T47D (cell line): ENCODE measurements around the gene LGALS4.
"Not testable (repeated sequence)": the region's sequence is repeated elsewhere in the genome, so short reads cannot be mapped to it uniquely, and the experiment has no call there.

ENCODE experiments used
- DNase-seq, 2 experiments: peaks; one replicate each; pipeline versions ENCODE4 v3.0.0 to v3.0.0-alpha.2; 2011 to 2012; ENCODE audit warnings: low read depth in 1 of 2, low spot score in 1 of 2
- JUND ChIP-seq: IDR thresholded peaks from 2 replicates; pipeline ENCODE4 v1.6.1; 2012; ENCODE audit warnings: low read depth
- in situ Hi-C: cut with HindIII; loops from 2 replicates; pipeline ENCODE4 v1.10.0; 2016; ENCODE audit warnings: low sequenced_read_pairs, low pct_unique_long_range_greater_than_20kb

Gene LGALS4

DNA sequence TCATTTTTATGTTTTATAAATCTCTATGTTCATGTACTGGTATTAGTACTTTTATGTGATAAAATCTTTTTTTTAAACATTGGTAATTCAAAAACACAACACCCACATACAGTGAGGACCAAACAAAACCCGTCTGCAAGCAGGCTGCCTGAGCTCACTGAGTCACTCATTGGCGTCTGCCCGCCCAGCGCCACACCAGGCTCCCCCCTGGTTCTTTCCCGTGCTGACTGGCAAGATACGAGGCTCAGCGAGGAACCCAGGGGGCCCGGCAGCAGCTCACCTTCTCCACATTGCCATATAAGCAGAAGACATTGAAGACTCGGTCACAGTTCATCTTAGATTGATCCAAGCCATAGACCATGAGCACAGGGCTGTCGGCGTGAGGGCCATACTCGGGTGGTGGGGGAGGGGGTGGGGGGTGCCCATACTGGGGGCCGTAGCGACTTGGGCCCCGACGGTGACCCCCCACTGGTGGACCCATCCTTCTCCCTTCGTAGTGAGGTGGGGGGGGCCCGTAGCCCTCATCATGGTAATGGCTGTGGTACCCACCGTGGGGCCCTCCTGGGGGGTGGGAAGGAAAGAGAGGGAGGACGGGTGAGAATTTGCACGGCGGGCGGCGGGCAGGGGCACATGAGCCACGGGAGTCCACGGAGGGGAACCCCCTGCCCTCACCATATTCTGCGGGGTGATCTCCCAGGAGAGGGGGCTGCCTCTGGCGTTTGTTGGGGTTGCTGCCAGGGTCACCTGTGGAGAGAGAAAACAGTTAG lies 27.3 kb upstream of the LGALS4 start:
- in situ Hi-C loops = no loop called here
- TF ChIP-seq JUND = no peak
- DNase-seq = no peak

DNA sequence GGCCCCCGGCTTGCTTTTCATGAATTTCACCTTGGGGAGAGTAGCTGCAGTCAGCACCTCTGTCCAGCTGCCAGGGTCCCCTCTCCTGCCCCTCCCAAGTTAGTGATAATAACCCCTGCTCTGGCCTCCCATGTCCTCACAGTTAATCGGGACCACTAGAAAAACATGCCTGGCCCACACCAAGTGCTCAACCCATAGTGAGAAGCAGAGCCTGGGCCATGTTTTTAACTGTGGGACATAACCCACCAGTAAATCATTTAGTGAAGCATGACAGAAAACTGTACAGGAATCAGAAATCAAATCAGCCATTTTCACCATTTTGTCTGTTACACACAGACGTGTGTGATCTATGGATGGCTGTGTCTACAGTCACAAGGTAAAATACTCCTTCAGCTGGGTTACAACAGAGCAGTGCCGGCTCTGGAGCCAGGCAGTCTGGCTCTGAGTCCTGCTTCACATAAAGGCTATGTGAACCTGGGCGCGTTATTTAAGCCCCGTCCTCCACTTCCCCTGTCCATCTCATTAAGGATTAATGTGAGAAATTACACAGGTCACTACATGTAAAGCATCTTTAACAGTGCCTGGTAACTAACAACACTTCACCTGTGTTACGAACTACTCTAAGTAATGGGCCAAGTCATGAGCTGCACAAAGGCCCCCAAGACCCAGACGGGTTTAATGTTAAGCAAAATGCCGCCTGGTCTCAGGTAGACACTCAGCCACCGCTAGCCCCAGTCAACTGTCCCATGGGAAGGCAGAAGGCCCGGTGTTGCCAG lies 26.4 kb upstream of the LGALS4 start:
- DNase-seq = no peak
- TF ChIP-seq JUND = no peak
- in situ Hi-C loops = no loop called here

DNA sequence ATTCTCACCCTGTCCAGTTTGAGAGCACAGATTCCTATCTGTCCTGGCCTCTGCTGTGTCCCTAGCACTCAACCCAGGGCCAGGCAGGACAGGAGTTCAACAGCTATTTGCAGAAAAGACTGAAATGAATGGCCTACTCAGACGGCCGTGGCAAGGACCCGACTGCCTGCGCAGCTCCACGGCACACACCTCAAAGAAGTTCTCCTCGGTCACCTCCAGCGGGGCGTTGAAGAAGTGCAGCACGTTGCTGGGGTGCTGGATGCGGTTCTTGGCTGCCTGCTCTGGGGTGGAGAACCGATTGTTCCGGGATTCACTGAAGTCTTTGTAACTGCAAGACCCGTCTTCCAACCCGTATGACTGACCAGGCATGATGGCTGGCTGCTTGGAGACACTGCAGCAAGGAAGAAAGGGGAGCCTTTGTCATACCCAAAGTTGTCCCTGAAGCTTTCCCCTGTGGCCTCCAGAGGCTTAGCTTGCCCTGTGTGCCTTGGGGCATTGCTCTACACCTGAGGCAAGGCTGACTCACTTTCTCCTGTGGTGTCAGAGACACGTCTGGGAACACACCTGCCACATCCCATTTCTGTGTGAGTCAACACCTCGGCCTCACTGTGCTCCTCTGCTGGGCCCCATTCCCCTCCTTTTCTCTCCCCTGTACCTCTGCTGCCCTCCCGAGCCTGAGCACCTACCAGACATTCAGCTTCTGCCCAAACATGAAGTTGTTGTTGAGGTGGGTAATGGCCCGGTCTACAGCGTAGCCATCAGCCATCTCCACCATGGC lies 25.7 kb upstream of the LGALS4 start:
- in situ Hi-C loops = no loop called here
- peak in 1 of 2 experiments; percentile 68 for DNase-seq
- no peak for TF ChIP-seq JUND

DNA sequence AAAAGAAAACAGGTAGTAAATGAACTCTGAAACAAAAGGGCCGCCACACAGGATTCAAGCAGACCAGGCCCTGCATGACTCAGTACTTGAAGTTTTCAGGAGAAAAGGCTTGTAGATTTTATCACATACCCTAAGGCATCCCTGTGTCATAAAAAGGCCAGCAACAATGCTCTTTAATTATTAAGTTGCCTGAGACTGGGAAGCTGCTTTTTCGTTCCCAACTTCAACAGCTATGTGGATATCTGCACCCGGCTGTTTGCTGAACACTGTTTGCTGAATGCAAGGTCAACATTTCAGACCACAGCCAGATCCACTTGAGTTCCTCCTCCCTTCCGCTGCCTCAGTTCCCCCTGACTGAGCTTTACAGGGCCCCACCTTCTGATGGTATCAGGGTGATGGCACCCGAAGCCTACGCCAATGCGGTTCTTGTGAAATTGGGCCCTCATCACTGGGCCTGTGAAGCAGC lies 24.9 kb upstream of the LGALS4 start:
- peak; percentile 50 to 97 for DNase-seq
- peak; percentile 71 for TF ChIP-seq JUND
- in situ Hi-C loops = no loop called here

DNA sequence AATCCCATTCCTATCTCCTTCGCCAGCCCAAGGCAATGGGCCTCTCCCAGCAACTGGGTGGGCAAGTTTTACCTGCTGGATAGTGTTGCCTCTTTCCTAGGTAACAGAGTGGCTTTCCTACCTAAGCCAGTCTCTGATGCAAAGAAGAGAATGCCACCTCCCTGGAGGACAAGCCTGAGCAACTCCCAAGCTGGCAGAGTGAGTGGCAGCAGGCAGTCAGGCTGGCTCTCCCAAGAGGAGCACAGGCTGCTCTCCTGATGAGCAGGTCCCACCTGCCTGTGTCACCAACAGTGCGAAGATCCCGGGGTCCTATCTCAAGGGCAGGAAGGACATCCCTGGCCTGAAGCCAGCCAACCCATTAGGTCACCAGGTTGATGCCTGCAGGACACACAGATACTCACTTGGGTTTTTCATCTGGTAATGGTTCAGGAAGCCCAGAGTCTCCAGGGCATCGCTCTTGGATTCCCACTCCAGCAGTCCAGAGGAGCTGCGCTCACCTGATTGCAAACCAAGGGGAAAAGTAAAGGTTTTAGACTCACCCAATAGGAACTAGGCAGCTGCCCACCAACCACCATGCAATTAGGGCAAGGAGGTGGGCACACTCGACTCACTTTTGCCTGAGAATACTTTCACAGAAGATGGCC lies 24.4 kb upstream of the LGALS4 start:
- in situ Hi-C loops = no loop called here
- TF ChIP-seq JUND = no peak
- peak in 1 of 2 experiments; percentile 66 for DNase-seq

DNA sequence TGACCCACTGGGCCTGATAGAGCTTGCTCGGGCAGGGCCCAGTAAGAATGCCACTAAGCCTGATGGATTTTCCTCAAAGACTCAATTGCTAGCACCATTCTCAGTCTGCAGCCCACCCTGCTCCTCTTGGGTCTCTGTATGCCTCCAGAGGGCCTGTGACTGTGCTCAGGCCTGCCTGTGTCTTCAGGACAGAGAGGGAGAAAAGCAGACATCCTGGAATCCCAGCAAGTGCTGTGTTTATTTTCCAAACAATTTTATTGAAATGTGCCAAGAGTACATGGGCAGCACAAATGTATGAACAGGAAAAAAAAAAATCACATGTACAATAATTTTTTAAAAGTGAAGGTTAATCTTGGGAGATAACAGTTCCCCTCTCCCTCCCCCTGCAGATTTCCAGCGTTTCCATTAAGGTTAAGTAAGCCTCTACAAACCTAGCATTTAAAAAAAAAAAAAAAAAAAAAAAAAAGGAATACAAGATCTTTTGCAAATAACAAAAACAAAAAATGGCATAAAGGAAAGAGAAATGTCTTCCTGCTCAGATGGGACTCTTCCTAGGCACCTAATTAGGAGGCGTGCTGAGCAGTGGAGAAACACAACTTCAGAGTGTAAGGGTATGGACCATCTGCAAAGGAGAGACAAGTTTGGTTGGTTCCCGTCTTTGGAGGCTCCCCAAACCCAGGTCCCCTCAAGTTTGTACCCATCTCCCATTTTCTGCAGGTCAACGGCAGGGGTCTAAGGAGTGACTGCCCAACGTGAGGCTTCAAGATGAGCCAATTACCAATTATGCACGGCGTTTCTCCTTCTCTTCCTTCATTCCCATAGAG lies 23.6 kb upstream of the LGALS4 start:
- DNase-seq = no peak
- TF ChIP-seq JUND = no peak
- in situ Hi-C loops = no loop called here

DNA sequence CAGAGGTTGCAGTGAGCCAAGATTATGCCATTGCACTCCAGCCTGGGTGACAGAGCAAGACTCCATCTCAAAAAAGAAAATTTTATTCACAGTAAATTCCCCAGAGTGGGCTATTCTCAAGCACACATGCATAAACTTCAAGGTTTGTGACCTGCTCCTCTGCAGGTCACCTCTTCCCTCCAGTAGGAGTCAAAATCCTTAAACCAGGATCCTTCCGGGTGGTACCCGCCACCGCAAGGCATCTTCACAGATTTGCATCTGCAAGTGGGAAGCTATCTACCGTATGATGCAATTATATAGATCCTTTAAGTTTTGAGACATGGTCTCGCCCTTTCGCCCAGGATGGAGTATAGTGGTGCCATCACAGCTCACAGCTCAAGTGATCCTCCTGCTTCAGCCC lies 21.8 kb upstream of the LGALS4 start:
- in situ Hi-C loops = no loop called here
- TF ChIP-seq JUND = no peak
- no peak for DNase-seq

DNA sequence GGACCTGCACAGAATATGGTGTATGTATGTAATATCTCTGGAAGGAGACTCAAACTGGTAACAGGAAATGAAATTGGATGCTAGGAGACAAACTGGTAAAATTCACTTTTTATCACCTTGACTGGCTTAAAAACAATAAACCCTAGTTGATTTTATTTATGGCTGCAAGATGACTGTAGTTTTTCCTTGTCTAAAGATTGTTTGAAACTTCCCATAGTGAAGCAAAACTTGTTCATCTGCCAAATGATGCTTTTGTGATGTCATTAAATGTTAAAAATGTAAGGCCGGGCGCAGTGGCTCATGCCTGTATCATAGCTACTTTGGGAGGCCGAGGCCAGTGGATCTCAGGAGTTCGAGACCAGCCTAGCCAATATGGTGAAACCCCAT lies 21.4 kb upstream of the LGALS4 start:
- in situ Hi-C loops = no loop called here
- no peak for TF ChIP-seq JUND
- DNase-seq = no peak

DNA sequence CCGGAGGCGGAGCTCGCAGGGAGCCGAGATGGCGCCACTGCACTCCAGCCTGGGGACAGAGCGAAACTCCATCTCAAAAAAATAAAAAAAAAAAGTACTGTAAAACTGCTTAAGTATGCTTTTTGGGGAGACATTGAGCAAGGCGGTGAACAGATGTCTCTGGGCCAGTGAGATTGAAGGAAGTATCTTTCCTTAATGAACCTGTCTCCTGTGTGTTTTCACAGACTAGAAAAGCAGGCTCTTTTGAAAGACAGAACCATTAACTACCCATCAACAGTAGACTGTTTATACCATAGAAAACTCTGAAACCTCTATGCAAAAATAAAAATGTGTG lies 20.3 kb upstream of the LGALS4 start:
- in situ Hi-C loops = no loop called here
- TF ChIP-seq JUND = no peak
- DNase-seq = no peak

DNA sequence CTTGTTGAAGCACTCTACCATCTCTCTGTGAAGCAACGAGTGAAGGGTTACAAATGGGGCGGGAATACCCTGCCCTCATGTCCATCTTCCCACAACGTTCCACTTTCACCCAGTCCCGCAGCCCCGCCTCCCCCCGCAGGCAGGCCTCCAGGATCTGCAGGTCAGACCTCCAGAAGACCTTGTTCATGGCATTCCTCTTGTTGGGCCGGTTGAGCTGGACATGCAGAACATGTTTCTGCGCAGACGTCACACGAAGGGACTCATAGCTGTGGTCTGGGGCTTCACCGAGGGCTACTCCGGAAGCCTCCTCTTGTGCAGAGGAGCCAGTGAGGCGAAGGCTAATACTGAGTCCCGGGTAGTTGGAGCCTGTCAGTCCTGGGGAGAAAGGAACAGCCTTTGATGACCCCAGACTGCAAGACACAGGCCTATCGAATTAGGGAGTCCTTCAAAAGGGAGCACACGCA lies 18.4 kb upstream of the LGALS4 start:
- peak; percentile 33; the same call in 1 of the 2 replicates for TF ChIP-seq JUND
- DNase-seq = peak; percentile 56 to 98
- in situ Hi-C loops = no loop called here

DNA sequence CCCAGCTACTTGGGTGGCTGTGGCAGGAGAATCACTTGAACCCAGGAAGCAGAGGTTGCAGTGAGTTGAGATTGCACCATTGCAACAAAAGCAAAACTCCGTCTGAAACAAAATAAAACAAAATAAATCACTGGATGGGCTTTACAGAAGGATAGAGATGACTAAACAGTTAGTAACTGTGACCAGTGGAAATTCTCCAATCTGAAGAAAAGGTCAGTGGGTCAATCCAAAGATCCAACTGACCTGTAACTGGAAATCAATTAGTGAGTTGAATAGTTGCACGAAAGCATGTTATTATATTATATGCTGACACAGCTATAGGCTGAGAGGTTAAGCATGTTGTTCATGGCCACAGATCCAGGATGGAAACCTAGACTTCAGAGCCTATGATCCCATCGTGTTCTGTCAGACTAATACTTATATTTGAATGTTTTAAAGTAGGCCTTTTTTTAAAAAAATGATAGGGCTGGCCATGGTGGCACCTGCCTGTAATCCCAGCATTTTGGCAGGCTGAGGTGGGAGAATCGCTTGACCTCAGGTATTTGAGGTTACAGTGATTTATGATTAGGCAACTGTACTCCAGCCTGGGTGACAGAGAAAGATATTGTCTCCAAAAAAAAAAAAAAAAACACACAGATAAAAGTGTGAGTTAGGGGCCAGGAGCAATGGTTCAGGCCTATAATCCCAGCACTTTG lies 17.4 kb upstream of the LGALS4 start:
- TF ChIP-seq JUND = no peak
- in situ Hi-C loops = no loop called here
- no peak for DNase-seq

DNA sequence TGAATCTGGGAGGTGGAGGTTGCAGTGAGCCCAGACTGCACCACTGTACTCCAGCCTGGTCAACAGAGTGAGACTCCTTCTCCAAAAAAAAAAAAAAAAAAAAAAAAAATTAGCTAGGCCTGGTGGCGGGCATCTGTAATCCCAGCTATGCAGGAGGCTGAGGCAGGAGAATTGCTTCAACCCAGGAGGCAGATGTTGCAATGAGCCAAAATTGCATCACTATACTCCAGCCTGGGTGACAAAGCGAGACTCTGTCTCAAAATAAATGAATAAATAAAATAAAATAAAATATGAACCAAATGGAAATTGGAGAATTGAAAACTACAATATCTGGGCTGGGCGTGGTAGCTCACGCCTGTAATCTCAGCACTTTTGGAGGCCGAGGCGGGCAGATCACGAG lies 16.5 kb upstream of the LGALS4 start:
- DNase-seq, in situ Hi-C loops: not testable (repeated sequence)
